Adipocyte (in vitro differentiated cells): ENCODE results near the gene VRK3.
"Not testable (repeated sequence)": the region's sequence is repeated elsewhere in the genome, so short reads cannot be mapped to it uniquely, and the experiment has no call there.

Source experiments
- DNase-seq: peaks from one replicate; pipeline ENCODE4 v3.0.0-alpha.2; 2015; ENCODE audit warnings: low read depth
- H3K27me3 ChIP-seq: replicated peaks from 2 replicates; pipeline ENCODE4 v1.7.0; 2013; ENCODE audit warnings: mild to moderate bottlenecking, low read length, moderate library complexity; ENCODE audit not compliant: control insufficient read depth, insufficient read depth
- H3K36me3 ChIP-seq: 2 replicates; pipeline ENCODE4 v1.7.0; 2013; ENCODE audit warnings: low read length, mild to moderate bottlenecking, moderate library complexity; ENCODE audit not compliant: control insufficient read depth, insufficient read depth, severe bottlenecking
- H3K4me1 ChIP-seq: 2 replicates; pipeline ENCODE4 v1.7.0; 2013; ENCODE audit warnings: mild to moderate bottlenecking, low read length, moderate library complexity; ENCODE audit not compliant: control insufficient read depth, insufficient read depth
- H3K4me3 ChIP-seq: 2 replicates; pipeline ENCODE4 v1.7.0; 2013; ENCODE audit warnings: mild to moderate bottlenecking, low read length, moderate library complexity
- H3K9ac ChIP-seq: 2 replicates; pipeline ENCODE4 v1.7.0; 2013; ENCODE audit warnings: mild to moderate bottlenecking, low read length, moderate library complexity
- H3K9me3 ChIP-seq: 2 replicates; pipeline ENCODE4 v1.7.0; 2013; ENCODE audit warnings: mild to moderate bottlenecking, low read length, moderate library complexity; ENCODE audit not compliant: control insufficient read depth

The VRK3 gene

GRCh38 chr19:50025022-50025793, at the start of gene VRK3:
TSS of gene VRK3 (minus strand) at chr19:50025372. CDS start at chr19:50016162, 9,210 bp downstream.
- Histone ChIP-seq H3K4me1 (peaks cover 26% of the 10 kb centered on the region), H3K36me3 (peaks cover 3% of the 10 kb centered on the region), H3K27me3 (no peaks in the 10 kb centered on the region), H3K9ac (peak within 1 kb of the TSS; percentile 97), H3K9me3 (no peaks in the 10 kb centered on the region), H3K4me3 (peak within 1 kb of the TSS; percentile 99)
- peak; percentile 100 for DNase-seq

- not testable (repeated sequence) for DNase-seq, H3K4me1 ChIP-seq, H3K9ac ChIP-seq, H3K4me3 ChIP-seq, H3K36me3 ChIP-seq, H3K9me3 ChIP-seq
- peaks cover 11% of the 10 kb centered on the region for H3K27me3 ChIP-seq
Observed at GRCh38 chr19:50068382-50068781, 43.2 kb upstream of the VRK3 start.

- no peak overlapping the region for H3K9ac ChIP-seq
- H3K4me1 ChIP-seq = no peaks in the 10 kb centered on the region
- H3K27me3 ChIP-seq = peaks cover 11% of the 10 kb centered on the region
Observed at GRCh38 chr19:50067575-50067974, 42.4 kb upstream of the VRK3 start.

GRCh38 chr19:50065938-50066337, 40.8 kb upstream of the VRK3 start:
- Histone ChIP-seq H3K4me3 (no peak overlapping the region), H3K27me3 (peaks cover 10% of the 10 kb centered on the region), H3K4me1 (no peaks in the 10 kb centered on the region), H3K9ac (no peak overlapping the region), H3K36me3 (no peaks in the 10 kb centered on the region), H3K9me3 (peaks cover 10% of the 10 kb centered on the region)
- DNase-seq = no peak

More at GRCh38 chr19:50067575-50067974, 42.4 kb upstream of the VRK3 start:
- H3K36me3 ChIP-seq = no peaks in the 10 kb centered on the region
- H3K4me3 ChIP-seq = no peak overlapping the region
- DNase-seq = no peak
- H3K9me3 ChIP-seq = no peaks in the 10 kb centered on the region

GRCh38 chr19:50061650-50062049, 36.5 kb upstream of the VRK3 start:
- H3K9me3 ChIP-seq = peaks cover 36% of the 10 kb centered on the region

GRCh38 chr19:50060107-50060506, 34.9 kb upstream of the VRK3 start:
- H3K36me3 ChIP-seq = no peaks in the 10 kb centered on the region
- peak overlapping the region; percentile 30 for H3K4me3 ChIP-seq
- H3K9me3 ChIP-seq = peaks cover 39% of the 10 kb centered on the region
- peaks cover 3% of the 10 kb centered on the region for H3K27me3 ChIP-seq
- no peak for DNase-seq
- H3K4me1 ChIP-seq = no peaks in the 10 kb centered on the region
- H3K9ac ChIP-seq = no peak overlapping the region

More at GRCh38 chr19:50061650-50062049, 36.5 kb upstream of the VRK3 start:
- H3K4me1 ChIP-seq = no peaks in the 10 kb centered on the region
- no peak overlapping the region for H3K4me3 ChIP-seq
- DNase-seq = no peak
- H3K27me3 ChIP-seq = peaks cover 3% of the 10 kb centered on the region
- no peak overlapping the region for H3K9ac ChIP-seq
- no peaks in the 10 kb centered on the region for H3K36me3 ChIP-seq

- Histone ChIP-seq H3K9ac (no peak overlapping the region), H3K4me3 (peak overlapping the region; percentile 30), H3K36me3 (no peaks in the 10 kb centered on the region), H3K9me3 (peaks cover 39% of the 10 kb centered on the region), H3K27me3 (no peaks in the 10 kb centered on the region), H3K4me1 (no peaks in the 10 kb centered on the region)
- DNase-seq = no peak
Observed at GRCh38 chr19:50059045-50059444, 33.9 kb upstream of the VRK3 start.

GRCh38 chr19:50058425-50058824, 33.3 kb upstream of the VRK3 start:
- Histone ChIP-seq H3K9me3 (peaks cover 39% of the 10 kb centered on the region), H3K4me1 (no peaks in the 10 kb centered on the region), H3K4me3 (peak overlapping the region; percentile 2), H3K27me3 (no peaks in the 10 kb centered on the region), H3K36me3 (no peaks in the 10 kb centered on the region), H3K9ac (no peak overlapping the region)
- no peak for DNase-seq

- DNase-seq = no peak
- no peak overlapping the region for H3K4me3 ChIP-seq
- H3K9ac ChIP-seq = no peak overlapping the region
- peaks cover 4% of the 10 kb centered on the region for H3K9me3 ChIP-seq
- H3K27me3 ChIP-seq = no peaks in the 10 kb centered on the region
- peaks cover 5% of the 10 kb centered on the region for H3K36me3 ChIP-seq
- H3K4me1 ChIP-seq = no peaks in the 10 kb centered on the region
Observed at GRCh38 chr19:50053119-50053518, 27.9 kb upstream of the VRK3 start.

GRCh38 chr19:50051964-50052363, 26.8 kb upstream of the VRK3 start:
- Histone ChIP-seq H3K4me1 (no peaks in the 10 kb centered on the region), H3K9ac (no peak overlapping the region), H3K27me3 (no peaks in the 10 kb centered on the region), H3K36me3 (peaks cover 15% of the 10 kb centered on the region), H3K4me3 (no peak overlapping the region), H3K9me3 (peaks cover 3% of the 10 kb centered on the region)
- no peak for DNase-seq

- Histone ChIP-seq H3K9ac (peak overlapping the region; percentile 59), H3K4me3 (peak overlapping the region; percentile 86)
Observed at GRCh38 chr19:50051228-50051895, 26.2 kb upstream of the VRK3 start.

More at GRCh38 chr19:50051228-50051895, 26.2 kb upstream of the VRK3 start:
- DNase-seq, H3K4me1 ChIP-seq, H3K27me3 ChIP-seq, H3K9me3 ChIP-seq: not testable (repeated sequence)
- peaks cover 21% of the 10 kb centered on the region for H3K36me3 ChIP-seq
